Panc1 (cell line): ENCODE measurements around the gene TBC1D3E.
"Not testable (repeated sequence)": the region's sequence is repeated elsewhere in the genome, so short reads cannot be mapped to it uniquely, and the experiment has no call there.

Experiments used
- CTCF ChIP-seq: fragments of 450-650 bp; IDR thresholded peaks from 2 replicates; pipeline ENCODE4 v1.5.1; 2017; ENCODE audit warnings: mild to moderate bottlenecking
- POLR2AphosphoS5 ChIP-seq: IDR thresholded peaks from 2 replicates; pipeline ENCODE4 v1.6.1; 2012; ENCODE audit warnings: mild to moderate bottlenecking, low read depth, low read length, moderate library complexity
- REST ChIP-seq, 2 experiments: IDR thresholded peaks; 2 replicates each; pipeline ENCODE4 v1.6.1; 2011 to 2012; ENCODE audit warnings: low read depth in 2 of 2, control low read depth in 1 of 2, low read length in 1 of 2, mild to moderate bottlenecking in 1 of 2, moderate library complexity in 1 of 2; ENCODE audit not compliant: insufficient read depth in 1 of 2
- SIN3A ChIP-seq: IDR thresholded peaks from 2 replicates; pipeline ENCODE4 v1.6.1; 2012; ENCODE audit warnings: low read depth, mild to moderate bottlenecking, low read length, moderate library complexity, borderline replicate concordance; ENCODE audit not compliant: insufficient read depth

- TF ChIP-seq CTCF; POLR2AphosphoS5; SIN3A; REST (IDR thresholded peaks at IDR 0.05; ENCODE audit: insufficient read depth in 1 of 2, low read depth in 2 of 2, low read length in 1 of 2): not testable (repeated sequence)
Observed at GRCh38 chr17:38099262-38099661, 28.5 kb upstream of the TBC1D3E start.
